H9 (cell line): ENCODE data around the gene TTLL12. TPM values are rescaled to one million over a fixed set of nuclear protein-coding genes. Genes with fewer than 3 reads are reported as not detected.

Experiments used
- DNase-seq: peaks from one replicate; pipeline ENCODE4 v3.0.0-alpha.2; 2017
- H2AFZ ChIP-seq: one replicate; pipeline ENCODE4 v1.6.1; 2013; ENCODE audit warnings: mild to moderate bottlenecking, low read length, control low read depth, moderate library complexity
- H2AK5ac ChIP-seq: 2 replicates; pipeline ENCODE4 v1.6.1; 2013; ENCODE audit warnings: low read length, control low read depth, mixed read lengths; ENCODE audit not compliant: insufficient read length
- H2BK120ac ChIP-seq: one replicate; pipeline ENCODE4 v1.6.1; 2013; ENCODE audit warnings: low read depth, mild to moderate bottlenecking, low read length, control low read depth, inconsistent platforms; ENCODE audit not compliant: poor library complexity, severe bottlenecking
- H2BK12ac ChIP-seq: 2 replicates; pipeline ENCODE4 v1.6.1; 2013; ENCODE audit warnings: low read length, control low read depth, mixed read lengths, low read depth; ENCODE audit not compliant: insufficient read length
- H2BK15ac ChIP-seq: 2 replicates; pipeline ENCODE4 v1.6.1; 2013; ENCODE audit warnings: low read depth, low read length, control low read depth
- H2BK20ac ChIP-seq: one replicate; pipeline ENCODE4 v1.6.1; 2013; ENCODE audit warnings: low read depth, mild to moderate bottlenecking, low read length, control low read depth, inconsistent platforms; ENCODE audit not compliant: poor library complexity, severe bottlenecking
- H2BK5ac ChIP-seq: 2 replicates; pipeline ENCODE4 v1.6.1; 2013; ENCODE audit warnings: low read length, control low read depth, mixed read lengths; ENCODE audit not compliant: insufficient read length
- H3K14ac ChIP-seq: 2 replicates; pipeline ENCODE4 v1.6.1; 2013; ENCODE audit warnings: low read length, control low read depth; ENCODE audit not compliant: insufficient read depth
- H3K18ac ChIP-seq: 2 replicates; pipeline ENCODE4 v1.6.1; 2013; ENCODE audit warnings: low read depth, mild to moderate bottlenecking, mixed read lengths, low read length, control low read depth; ENCODE audit not compliant: insufficient read length
- H3K23ac ChIP-seq: 2 replicates; pipeline ENCODE4 v1.6.1; 2013; ENCODE audit warnings: low read length, control low read depth, mixed read lengths, low read depth; ENCODE audit not compliant: insufficient read length
- H3K23me2 ChIP-seq: 2 replicates; pipeline ENCODE4 v1.6.1; 2013; ENCODE audit warnings: low read depth, mild to moderate bottlenecking, mixed read lengths, low read length, control low read depth; ENCODE audit not compliant: insufficient read length, poor library complexity, severe bottlenecking
- H3K27ac ChIP-seq: 2 replicates; pipeline ENCODE4 v1.5.1; 2013; ENCODE audit warnings: low read length, control low read depth, mixed read lengths, low read depth; ENCODE audit not compliant: insufficient read length
- H3K27me3 ChIP-seq: 2 replicates; pipeline ENCODE4 v1.6.1; 2013; ENCODE audit warnings: low read length, control low read depth, inconsistent platforms; ENCODE audit not compliant: insufficient read depth
- H3K4ac ChIP-seq: 2 replicates; pipeline ENCODE4 v1.6.1; 2013; ENCODE audit warnings: low read depth, mild to moderate bottlenecking, control low read depth, inconsistent platforms, low read length, moderate library complexity
- H3K4me1 ChIP-seq: 2 replicates; pipeline ENCODE4 v1.6.1; 2013; ENCODE audit warnings: low read length, control low read depth, inconsistent platforms; ENCODE audit not compliant: insufficient read depth
- H3K4me2 ChIP-seq: 2 replicates; pipeline ENCODE4 v1.6.1; 2013; ENCODE audit warnings: low read length, control low read depth, mixed read lengths; ENCODE audit not compliant: insufficient read length, insufficient read depth
- H3K56ac ChIP-seq: 2 replicates; pipeline ENCODE4 v1.6.1; 2013; ENCODE audit warnings: low read depth, mild to moderate bottlenecking, mixed read lengths, low read length, control low read depth; ENCODE audit not compliant: insufficient read length
- H3K79me1 ChIP-seq: 2 replicates; pipeline ENCODE4 v1.6.1; 2013; ENCODE audit warnings: low read depth, mild to moderate bottlenecking, moderate library complexity, low read length, control low read depth, inconsistent platforms; ENCODE audit not compliant: insufficient read depth, poor library complexity, severe bottlenecking
- H3K79me2 ChIP-seq: 2 replicates; pipeline ENCODE4 v1.6.1; 2013; ENCODE audit warnings: low read length, control low read depth, inconsistent platforms; ENCODE audit not compliant: insufficient read depth
- H3K9ac ChIP-seq: 2 replicates; pipeline ENCODE4 v1.6.1; 2013; ENCODE audit warnings: low read length, control low read depth, mixed read lengths; ENCODE audit not compliant: insufficient read length; ENCODE audit errors: extremely low read depth
- H3K9me3 ChIP-seq: one replicate; pipeline ENCODE4 v1.6.1; 2013; ENCODE audit warnings: low read depth, low read length, inconsistent platforms; ENCODE audit not compliant: control insufficient read depth
- H3T11ph ChIP-seq: one replicate; pipeline ENCODE4 v1.6.1; 2013; ENCODE audit warnings: mild to moderate bottlenecking, low read length, control low read depth, inconsistent platforms
- H4K20me1 ChIP-seq: one replicate; pipeline ENCODE4 v1.6.1; 2013; ENCODE audit not compliant: control insufficient read depth, insufficient read length, insufficient read depth
- H4K5ac ChIP-seq: 2 replicates; pipeline ENCODE4 v1.6.1; 2013; ENCODE audit warnings: low read depth, mild to moderate bottlenecking, mixed read lengths, low read length, control low read depth; ENCODE audit not compliant: insufficient read length
- H4K8ac ChIP-seq: replicated peaks from 2 replicates; pipeline ENCODE4 v1.6.1; 2013; ENCODE audit warnings: low read length, control low read depth, mixed read lengths, low read depth; ENCODE audit not compliant: insufficient read length
- H4K91ac ChIP-seq: 2 replicates; pipeline ENCODE4 v1.6.1; 2013; ENCODE audit warnings: low read depth, mild to moderate bottlenecking, moderate library complexity, mixed read lengths, low read length, control low read depth; ENCODE audit not compliant: insufficient read length
- H3K27ac Mint-ChIP-seq, 3 experiments: 2 replicates in 2 of 3; 3 replicates in 1 of 3; pipeline ENCODE4 v1.8.0; 2020 to 2021; ENCODE audit warnings: mixed read lengths in 3 of 3, mild to moderate bottlenecking in 1 of 3, moderate library complexity in 1 of 3
- H3K27me3 Mint-ChIP-seq: 2 replicates; pipeline ENCODE4 v1.8.0; 2021; ENCODE audit warnings: low read depth, mild to moderate bottlenecking, moderate library complexity, mixed read lengths
- H3K36me3 Mint-ChIP-seq, 3 experiments: 2 replicates in 2 of 3; 3 replicates in 1 of 3; pipeline ENCODE4 v1.8.0; 2020 to 2021; ENCODE audit warnings: low read depth in 3 of 3, mixed read lengths in 3 of 3; ENCODE audit not compliant: insufficient read depth in 1 of 3
- H3K4me1 Mint-ChIP-seq, 2 experiments: 2 replicates each; pipeline ENCODE4 v1.8.0; 2020; ENCODE audit warnings: mixed read lengths in 2 of 2
- H3K4me3 Mint-ChIP-seq, 2 experiments: 2 replicates in 1 of 2; 3 replicates in 1 of 2; pipeline ENCODE4 v1.8.0; 2020 to 2021; ENCODE audit warnings: mild to moderate bottlenecking in 2 of 2, mixed read lengths in 2 of 2, moderate library complexity in 1 of 2
- H3K9me3 Mint-ChIP-seq, 2 experiments: 2 replicates in 1 of 2; 3 replicates in 1 of 2; pipeline ENCODE4 v1.8.0; 2020; ENCODE audit warnings: mild to moderate bottlenecking in 2 of 2, mixed read lengths in 2 of 2, moderate library complexity in 1 of 2
- WGBS: extraction: QIAGEN DNeasy Blood & Tissue Kit; methylation state at CpG from one replicate; pipeline ENCODE4 v1.1.7; 2013; ENCODE audit warnings: missing lambda C conversion rate, low lambda C conversion rate, mixed read lengths; ENCODE audit not compliant: insufficient read length; ENCODE audit errors: extremely low coverage; 5-methylcytosine and 5-hydroxymethylcytosine counted together
- total RNA-seq: library from RNA; stranded (reverse); gene quantifications from 2 replicates; pipeline ENCODE4 v1.2.1, GENCODE V29; 2021
- TF ChIP-seq, protein P1 (sequence below): fragments of 200-600 bp; sonication (generic); conservative IDR thresholded peaks from 3 replicates; pipeline ENCODE4 v1.8.0; 2021; ENCODE audit warnings: antibody characterized with exemption, mild to moderate bottlenecking

The TTLL12 gene
- total RNA-seq, 1 experiment from 2014 or later: 89.6 TPM

DNA sequence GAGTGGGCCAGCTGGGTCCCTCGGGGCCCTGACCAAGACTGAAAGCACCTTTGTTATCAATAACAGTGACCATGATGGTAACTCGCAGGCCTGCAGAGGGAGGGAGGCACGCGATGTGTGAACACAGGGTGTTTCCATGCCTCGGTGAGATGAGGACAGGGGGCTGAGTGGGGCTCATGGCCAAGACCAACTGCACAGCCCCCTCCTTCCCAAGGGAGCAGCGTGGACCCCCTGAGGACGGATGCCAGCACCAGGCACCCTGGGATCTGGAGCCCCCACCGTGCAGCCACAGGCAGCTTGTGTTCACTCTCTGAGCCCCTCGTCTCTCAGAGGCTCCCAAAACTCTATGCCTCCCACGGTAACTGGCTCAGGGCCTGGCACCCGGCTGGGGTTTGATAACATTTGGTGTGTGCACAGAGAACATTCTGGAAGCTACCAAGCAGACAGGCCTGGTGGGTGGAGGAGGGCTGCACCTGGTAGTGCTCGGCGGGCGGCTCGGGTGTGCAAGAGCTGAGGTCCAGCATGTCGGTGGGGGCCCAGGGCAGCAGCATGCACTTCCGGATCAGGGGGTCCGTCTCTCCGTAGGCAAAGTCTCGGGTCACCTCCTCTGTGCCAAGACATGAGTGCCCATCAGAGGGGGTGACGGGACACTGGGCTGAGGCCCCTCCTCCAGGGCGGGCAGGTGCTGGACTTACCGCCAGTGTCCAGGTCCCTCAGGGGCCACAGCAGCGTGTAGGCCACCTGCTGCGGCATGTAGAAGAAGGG lies 7.6 kb downstream of the TTLL12 start:
- Histone ChIP-seq H4K20me1 (no peaks in the 10 kb centered on the region), H3K4me1 (no peaks in the 10 kb centered on the region), H3K9ac (no peak overlapping the region), H4K5ac (no peak overlapping the region), H3K79me1 (no peaks in the 10 kb centered on the region), H3K79me2 (peaks cover 3% of the 10 kb centered on the region), H3K27ac (no peak overlapping the region), H3K56ac (no peak overlapping the region), H3K9me3 (no peaks in the 10 kb centered on the region), H3K27me3 (no peaks in the 10 kb centered on the region), H4K91ac (no peak overlapping the region), H3K4ac (no peak overlapping the region), H2AFZ (no peak overlapping the region), H4K8ac (no peak overlapping the region), H2BK12ac (no peak overlapping the region), H2BK20ac (no peak overlapping the region), H2BK15ac (no peak overlapping the region), H2AK5ac (no peak overlapping the region), H3K14ac (no peak overlapping the region; the same call in 1 of the 2 replicates), H3K23ac (no peak overlapping the region), H3K4me2 (no peak overlapping the region), H3K23me2 (no peaks in the 10 kb centered on the region), H3T11ph (no peak overlapping the region), H2BK5ac (no peak overlapping the region), H2BK120ac (no peak overlapping the region), H3K18ac (no peak overlapping the region)
- Mint-ChIP-seq H3K4me1 (peaks cover 5% of the 10 kb centered on the region in 2 experiments; a peak in 3 of 4 replicates), H3K27me3 (no peaks in the 10 kb centered on the region), H3K4me3 (no peak overlapping the region), H3K9me3 (no peaks in the 10 kb centered on the region), H3K36me3 (peaks cover 34 to 64% (median 55%) of the 10 kb centered on the region in 3 experiments), H3K27ac (no peak overlapping the region)
- DNase-seq: no peak
- no CpG with 5 or more reads among the region's 25 CpGs for WGBS
- TF ChIP-seq, protein P1, sequence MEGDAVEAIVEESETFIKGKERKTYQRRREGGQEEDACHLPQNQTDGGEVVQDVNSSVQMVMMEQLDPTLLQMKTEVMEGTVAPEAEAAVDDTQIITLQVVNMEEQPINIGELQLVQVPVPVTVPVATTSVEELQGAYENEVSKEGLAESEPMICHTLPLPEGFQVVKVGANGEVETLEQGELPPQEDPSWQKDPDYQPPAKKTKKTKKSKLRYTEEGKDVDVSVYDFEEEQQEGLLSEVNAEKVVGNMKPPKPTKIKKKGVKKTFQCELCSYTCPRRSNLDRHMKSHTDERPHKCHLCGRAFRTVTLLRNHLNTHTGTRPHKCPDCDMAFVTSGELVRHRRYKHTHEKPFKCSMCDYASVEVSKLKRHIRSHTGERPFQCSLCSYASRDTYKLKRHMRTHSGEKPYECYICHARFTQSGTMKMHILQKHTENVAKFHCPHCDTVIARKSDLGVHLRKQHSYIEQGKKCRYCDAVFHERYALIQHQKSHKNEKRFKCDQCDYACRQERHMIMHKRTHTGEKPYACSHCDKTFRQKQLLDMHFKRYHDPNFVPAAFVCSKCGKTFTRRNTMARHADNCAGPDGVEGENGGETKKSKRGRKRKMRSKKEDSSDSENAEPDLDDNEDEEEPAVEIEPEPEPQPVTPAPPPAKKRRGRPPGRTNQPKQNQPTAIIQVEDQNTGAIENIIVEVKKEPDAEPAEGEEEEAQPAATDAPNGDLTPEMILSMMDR: no peak
